H1 (cell line): ENCODE measurements around the gene ATP6V1G3. TPM values are rescaled to one million over a fixed set of nuclear protein-coding genes. Genes with fewer than 3 reads are reported as not detected.

Experiments
- RAD21 ChIP-seq, 2 experiments: IDR thresholded peaks in 1 of 2; conservative IDR thresholded peaks in 1 of 2; 2 replicates each; pipeline ENCODE4 v1.6.1; 2011; ENCODE audit warnings: low read depth in 2 of 2, low read length in 2 of 2, improper control_type of control experiment in 1 of 2, inconsistent platforms in 1 of 2, mild to moderate bottlenecking in 1 of 2, moderate library complexity in 1 of 2
- RFX5 ChIP-seq: IDR thresholded peaks from 2 replicates; pipeline ENCODE4 v1.6.1; 2011; ENCODE audit warnings: low read depth, low read length, improper control_type of control experiment, borderline replicate concordance
- SUZ12 ChIP-seq: fragments of 200-600 bp; sonication (generic); IDR thresholded peaks from 2 replicates; pipeline ENCODE4 v1.6.1; 2012; ENCODE audit warnings: mild to moderate bottlenecking, inconsistent platforms, low read length, moderate library complexity, mixed read lengths
- polyA plus RNA-seq, 7 experiments: library from polyadenylated mRNA; depleted of rRNA in 3 of 7; stranded (reverse) in 5 of 7; unstranded in 2 of 7; fragments of >200 nt in 5 of 7; fragments of 200-250 nt in 2 of 7; gene quantifications; 1 replicate in 5 of 7; 2 replicates in 1 of 7; 4 replicates in 1 of 7; pipeline versions ENCODE4 v1.2.1 to v1.2.3, GENCODE V29; 2011 to 2013; ENCODE audit warnings: missing spikeins in 2 of 7, mixed read lengths in 2 of 7
- total RNA-seq: library from RNA; stranded (reverse); fragmentation: NEBNext Ultra II Directional; extraction: Animal tissue kit (Norgen Biotek cat#: 25700); gene quantifications from 2 replicates; pipeline ENCODE4 v1.2.1, GENCODE V29; 2021
- TF ChIP-seq, protein P1 (sequence below): fragments of 300-600 bp; sonication (generic); IDR thresholded peaks from 2 replicates; pipeline ENCODE4 v1.7.1; 2012; ENCODE audit warnings: low read length, moderate library complexity, mild to moderate bottlenecking, inconsistent platforms; ENCODE audit not compliant: insufficient replicate concordance

ATP6V1G3 gene
- total and polyA plus RNA-seq, 2 of the 8 experiments (the other 6 are each of a cell fraction or from before 2014, with no cell fraction given), result not detected

DNA sequence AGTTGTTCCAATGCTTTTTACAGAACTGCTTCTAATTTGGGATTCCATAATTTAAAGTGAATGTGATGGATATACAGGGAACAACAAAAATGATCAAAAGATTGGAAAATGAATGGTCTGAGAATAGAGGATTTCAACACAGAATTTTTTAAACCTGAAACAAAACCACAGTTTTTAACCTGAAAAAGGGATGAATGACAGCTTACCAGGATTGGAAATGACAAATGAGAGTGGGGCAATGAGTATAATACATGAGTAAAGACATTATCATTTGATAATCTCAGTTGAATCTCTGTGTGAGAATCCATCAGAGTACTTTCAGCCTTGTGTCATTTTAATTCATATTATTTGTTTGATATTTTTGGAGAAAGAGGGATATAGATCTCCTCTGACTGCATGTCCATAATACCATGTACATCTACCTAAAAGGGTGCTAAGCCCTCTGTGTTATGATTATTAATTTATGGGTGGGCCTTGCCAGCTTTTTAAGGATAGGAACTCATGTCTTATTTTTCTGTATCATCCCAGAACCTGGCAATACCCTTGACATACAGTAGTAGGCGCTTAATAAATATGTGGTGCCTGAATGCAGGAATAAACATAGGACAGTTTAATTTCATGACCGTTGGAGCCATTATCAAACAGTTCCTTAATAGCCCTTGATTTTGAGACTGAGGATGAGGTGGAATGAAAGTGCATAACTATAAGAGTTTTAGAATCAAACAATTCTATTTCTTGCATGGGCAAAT, 12.4 kb upstream of the ATP6V1G3 start (continued):
- TF ChIP-seq, protein P1, sequence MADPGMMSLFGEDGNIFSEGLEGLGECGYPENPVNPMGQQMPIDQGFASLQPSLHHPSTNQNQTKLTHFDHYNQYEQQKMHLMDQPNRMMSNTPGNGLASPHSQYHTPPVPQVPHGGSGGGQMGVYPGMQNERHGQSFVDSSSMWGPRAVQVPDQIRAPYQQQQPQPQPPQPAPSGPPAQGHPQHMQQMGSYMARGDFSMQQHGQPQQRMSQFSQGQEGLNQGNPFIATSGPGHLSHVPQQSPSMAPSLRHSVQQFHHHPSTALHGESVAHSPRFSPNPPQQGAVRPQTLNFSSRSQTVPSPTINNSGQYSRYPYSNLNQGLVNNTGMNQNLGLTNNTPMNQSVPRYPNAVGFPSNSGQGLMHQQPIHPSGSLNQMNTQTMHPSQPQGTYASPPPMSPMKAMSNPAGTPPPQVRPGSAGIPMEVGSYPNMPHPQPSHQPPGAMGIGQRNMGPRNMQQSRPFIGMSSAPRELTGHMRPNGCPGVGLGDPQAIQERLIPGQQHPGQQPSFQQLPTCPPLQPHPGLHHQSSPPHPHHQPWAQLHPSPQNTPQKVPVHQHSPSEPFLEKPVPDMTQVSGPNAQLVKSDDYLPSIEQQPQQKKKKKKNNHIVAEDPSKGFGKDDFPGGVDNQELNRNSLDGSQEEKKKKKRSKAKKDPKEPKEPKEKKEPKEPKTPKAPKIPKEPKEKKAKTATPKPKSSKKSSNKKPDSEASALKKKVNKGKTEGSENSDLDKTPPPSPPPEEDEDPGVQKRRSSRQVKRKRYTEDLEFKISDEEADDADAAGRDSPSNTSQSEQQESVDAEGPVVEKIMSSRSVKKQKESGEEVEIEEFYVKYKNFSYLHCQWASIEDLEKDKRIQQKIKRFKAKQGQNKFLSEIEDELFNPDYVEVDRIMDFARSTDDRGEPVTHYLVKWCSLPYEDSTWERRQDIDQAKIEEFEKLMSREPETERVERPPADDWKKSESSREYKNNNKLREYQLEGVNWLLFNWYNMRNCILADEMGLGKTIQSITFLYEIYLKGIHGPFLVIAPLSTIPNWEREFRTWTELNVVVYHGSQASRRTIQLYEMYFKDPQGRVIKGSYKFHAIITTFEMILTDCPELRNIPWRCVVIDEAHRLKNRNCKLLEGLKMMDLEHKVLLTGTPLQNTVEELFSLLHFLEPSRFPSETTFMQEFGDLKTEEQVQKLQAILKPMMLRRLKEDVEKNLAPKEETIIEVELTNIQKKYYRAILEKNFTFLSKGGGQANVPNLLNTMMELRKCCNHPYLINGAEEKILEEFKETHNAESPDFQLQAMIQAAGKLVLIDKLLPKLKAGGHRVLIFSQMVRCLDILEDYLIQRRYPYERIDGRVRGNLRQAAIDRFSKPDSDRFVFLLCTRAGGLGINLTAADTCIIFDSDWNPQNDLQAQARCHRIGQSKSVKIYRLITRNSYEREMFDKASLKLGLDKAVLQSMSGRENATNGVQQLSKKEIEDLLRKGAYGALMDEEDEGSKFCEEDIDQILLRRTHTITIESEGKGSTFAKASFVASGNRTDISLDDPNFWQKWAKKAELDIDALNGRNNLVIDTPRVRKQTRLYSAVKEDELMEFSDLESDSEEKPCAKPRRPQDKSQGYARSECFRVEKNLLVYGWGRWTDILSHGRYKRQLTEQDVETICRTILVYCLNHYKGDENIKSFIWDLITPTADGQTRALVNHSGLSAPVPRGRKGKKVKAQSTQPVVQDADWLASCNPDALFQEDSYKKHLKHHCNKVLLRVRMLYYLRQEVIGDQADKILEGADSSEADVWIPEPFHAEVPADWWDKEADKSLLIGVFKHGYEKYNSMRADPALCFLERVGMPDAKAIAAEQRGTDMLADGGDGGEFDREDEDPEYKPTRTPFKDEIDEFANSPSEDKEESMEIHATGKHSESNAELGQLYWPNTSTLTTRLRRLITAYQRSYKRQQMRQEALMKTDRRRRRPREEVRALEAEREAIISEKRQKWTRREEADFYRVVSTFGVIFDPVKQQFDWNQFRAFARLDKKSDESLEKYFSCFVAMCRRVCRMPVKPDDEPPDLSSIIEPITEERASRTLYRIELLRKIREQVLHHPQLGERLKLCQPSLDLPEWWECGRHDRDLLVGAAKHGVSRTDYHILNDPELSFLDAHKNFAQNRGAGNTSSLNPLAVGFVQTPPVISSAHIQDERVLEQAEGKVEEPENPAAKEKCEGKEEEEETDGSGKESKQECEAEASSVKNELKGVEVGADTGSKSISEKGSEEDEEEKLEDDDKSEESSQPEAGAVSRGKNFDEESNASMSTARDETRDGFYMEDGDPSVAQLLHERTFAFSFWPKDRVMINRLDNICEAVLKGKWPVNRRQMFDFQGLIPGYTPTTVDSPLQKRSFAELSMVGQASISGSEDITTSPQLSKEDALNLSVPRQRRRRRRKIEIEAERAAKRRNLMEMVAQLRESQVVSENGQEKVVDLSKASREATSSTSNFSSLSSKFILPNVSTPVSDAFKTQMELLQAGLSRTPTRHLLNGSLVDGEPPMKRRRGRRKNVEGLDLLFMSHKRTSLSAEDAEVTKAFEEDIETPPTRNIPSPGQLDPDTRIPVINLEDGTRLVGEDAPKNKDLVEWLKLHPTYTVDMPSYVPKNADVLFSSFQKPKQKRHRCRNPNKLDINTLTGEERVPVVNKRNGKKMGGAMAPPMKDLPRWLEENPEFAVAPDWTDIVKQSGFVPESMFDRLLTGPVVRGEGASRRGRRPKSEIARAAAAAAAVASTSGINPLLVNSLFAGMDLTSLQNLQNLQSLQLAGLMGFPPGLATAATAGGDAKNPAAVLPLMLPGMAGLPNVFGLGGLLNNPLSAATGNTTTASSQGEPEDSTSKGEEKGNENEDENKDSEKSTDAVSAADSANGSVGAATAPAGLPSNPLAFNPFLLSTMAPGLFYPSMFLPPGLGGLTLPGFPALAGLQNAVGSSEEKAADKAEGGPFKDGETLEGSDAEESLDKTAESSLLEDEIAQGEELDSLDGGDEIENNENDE, result no peak
- TF ChIP-seq RFX5 (no peak), SUZ12 (no peak), RAD21 (IDR thresholded peaks at IDR 0.05 in 1 of 2, conservative IDR thresholded peaks at IDR 0.05 in 1 of 2; ENCODE audit: low read depth in 2 of 2, low read length in 2 of 2) (no peak; a peak in 1 of 4 replicates)
